ENCODE results near the gene ZNRF2.

- TF ChIP-seq CTCF (IDR thresholded peaks at IDR 0.05; ENCODE audit: low read depth, low read length) (no peak), POLR2A (IDR thresholded peaks at IDR 0.05; ENCODE audit: extremely low read depth, insufficient read length) (no peak)
Measured at GRCh38 chr7:30349170-30349569, 64.8 kb downstream of the ZNRF2 start.
